Right kidney (tissue), 1 donor: ENCODE results near the gene SLC25A23.

Experiments used
- DNase-seq: peaks from one replicate; pipeline ENCODE4 v3.0.0-alpha.2; 2016

SLC25A23 gene

GRCh38 chr19:6425732-6426620 lies 33.6 kb downstream of the SLC25A23 start:
- DNase-seq: no peak

DNA sequence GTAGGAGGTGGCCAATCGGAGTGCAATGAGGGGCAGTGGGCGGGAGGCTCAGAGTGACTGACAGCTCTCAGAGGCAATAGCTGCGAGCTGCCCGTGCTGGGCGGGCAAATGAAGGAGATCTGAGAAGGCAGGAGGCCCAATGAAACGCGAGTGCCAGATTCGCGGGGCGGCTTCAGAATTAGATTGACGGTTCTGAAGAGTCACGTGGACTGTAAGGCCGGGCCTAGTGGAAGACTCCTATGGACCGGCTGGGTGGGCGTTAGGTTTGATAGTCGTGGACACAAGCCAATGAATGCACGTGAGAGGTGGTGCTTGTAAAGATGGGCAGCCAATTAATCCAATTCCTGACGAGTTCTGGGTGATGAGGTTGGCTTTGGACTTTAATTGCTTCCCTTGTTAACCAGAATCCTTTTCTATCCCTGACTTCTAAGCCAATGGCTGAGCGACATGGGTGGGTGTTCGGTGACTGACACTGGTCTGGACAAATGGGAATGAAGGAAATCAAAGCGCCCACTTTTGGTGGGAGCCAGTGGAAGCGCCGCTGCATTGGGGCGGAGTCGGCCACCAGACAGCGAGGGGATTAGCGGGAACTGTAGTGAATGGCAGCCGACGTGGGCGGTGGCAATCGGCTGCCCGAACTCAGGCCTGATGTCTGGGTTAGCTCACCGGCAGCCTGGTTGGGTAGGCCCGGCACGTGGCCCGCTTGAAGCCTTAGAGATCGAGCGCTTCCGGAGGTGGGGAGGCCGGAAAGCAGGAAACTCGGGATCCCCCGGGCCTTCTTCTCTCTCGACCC lies 34.5 kb downstream of the SLC25A23 start:
- peak; percentile 90 for DNase-seq

- DNase-seq: no peak
These were observed 35.2 kb downstream of the SLC25A23 start, which contains the start of gene KHSRP for GRCh38 chr19:6424195-6424938. Gene KHSRP, minus strand, starts transcription at chr19:6424811. Its CDS starts 110 bp downstream, at chr19:6424701.

GRCh38 chr19:6423499-6424194 lies 35.9 kb downstream of the SLC25A23 start:
- peak; percentile 52 for DNase-seq

GRCh38 chr19:6421075-6422014 lies 38.2 kb downstream of the SLC25A23 start:
- DNase-seq: no peak

GRCh38 chr19:6418562-6418932 lies 41.0 kb downstream of the SLC25A23 start:
- DNase-seq: no peak

DNA sequence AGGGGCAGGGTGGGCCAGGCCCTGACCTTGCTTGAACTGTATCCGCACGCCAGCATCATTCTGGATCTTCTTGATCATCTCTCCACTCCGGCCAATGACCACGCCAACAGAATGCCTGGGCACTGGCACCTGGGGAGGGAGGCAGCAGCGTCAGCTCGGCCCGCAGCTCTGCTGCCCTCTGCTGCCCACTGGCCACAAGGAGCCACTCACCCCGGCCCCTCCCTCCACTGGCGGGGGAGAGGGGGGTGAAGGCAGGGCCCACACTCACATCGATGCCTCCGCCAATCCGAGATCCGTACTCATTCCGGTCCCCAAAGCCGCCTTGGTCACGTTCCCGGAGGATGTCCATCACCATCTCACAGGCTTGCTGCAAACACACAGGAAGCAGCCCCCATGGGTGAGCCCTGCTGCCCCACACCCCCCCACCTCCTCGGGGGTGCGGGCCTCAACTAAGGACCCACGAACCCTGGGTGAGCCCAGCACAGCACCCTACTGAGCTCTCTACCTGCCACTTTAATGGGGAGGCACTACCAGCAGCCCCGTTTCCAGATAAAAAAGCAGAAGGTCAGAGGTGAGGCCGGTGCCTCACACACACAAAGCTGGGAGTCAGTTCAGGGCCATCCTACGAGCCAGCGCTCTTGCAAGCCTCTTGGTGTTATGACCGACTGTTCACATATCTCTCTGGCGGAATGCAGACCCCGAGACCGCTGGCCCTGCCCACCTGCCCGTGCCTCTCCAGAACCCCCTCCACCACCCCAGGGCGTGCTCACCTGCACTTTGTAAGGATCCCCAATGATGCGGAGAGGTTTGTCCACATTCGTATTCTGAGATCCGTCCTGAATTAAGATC lies 41.7 kb downstream of the SLC25A23 start:
- DNase-seq: no peak

DNA sequence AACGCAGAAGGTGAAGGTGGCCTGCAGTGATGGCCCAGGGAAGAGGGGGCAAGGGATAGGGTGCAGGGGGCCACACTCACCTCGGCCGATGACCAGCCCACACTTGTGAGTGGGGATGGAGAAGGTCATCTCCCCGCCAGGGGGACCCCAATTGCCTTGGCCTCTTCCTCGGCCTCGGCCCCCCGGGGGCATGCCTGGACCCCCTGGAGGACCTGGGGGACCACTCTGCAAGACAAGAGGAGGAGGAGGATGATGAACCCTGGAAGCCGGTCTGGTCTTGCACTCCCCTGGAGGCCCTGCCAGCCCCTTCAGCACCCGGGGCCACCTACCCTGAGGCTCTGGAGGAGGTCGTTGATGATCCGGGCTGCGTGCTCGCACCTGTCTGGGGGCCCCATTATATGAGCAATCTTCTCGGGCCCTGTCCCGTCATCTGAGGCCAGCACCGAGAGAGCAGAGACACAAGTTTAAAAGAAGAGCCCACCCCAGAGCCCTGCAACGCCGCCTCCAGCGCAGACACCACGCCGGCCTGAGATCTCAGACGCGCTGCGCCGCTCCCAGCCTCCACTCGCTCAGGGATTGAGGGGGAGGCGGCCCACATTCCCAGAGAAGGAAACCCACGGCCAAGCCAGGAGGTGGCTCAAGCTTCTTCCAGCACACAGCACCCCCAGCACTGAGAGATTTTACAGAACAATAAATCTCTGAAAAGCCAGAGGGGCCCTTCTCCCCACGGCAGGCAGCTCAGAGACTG lies 42.8 kb downstream of the SLC25A23 start:
- DNase-seq: no peak

DNA sequence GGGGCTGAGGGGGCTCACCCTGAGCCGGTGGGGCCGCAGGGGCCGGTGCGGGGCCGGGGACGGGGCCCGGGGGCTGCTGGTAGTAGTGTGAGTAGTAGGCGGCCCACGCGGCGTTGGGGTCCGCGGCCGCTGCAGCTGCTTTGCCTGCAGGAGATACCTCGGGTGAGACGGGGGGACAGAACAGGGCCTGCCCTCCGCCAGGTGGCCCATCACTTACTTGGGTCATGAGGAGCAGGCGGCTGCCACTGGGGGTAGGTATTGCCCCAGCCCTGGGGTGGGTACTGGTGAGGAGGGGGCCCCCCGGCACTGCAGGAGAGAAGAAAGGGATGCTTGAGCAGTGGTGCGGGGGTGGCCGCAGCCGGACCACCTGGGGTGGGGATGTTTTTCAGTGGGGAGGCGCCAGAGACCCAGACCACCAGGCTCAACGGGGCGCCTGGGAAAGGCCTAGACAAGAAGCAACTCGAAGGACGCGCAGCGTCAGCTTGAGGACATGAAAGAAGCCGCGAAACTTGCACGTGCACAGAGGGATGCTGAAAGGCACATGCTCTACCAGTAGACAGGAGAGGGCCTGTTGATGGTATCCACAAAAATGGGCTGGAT lies 43.9 kb downstream of the SLC25A23 start:
- no peak for DNase-seq

- DNase-seq: no peak
These were observed 44.6 kb downstream of the SLC25A23 start for GRCh38 chr19:6414793-6415590.

DNA sequence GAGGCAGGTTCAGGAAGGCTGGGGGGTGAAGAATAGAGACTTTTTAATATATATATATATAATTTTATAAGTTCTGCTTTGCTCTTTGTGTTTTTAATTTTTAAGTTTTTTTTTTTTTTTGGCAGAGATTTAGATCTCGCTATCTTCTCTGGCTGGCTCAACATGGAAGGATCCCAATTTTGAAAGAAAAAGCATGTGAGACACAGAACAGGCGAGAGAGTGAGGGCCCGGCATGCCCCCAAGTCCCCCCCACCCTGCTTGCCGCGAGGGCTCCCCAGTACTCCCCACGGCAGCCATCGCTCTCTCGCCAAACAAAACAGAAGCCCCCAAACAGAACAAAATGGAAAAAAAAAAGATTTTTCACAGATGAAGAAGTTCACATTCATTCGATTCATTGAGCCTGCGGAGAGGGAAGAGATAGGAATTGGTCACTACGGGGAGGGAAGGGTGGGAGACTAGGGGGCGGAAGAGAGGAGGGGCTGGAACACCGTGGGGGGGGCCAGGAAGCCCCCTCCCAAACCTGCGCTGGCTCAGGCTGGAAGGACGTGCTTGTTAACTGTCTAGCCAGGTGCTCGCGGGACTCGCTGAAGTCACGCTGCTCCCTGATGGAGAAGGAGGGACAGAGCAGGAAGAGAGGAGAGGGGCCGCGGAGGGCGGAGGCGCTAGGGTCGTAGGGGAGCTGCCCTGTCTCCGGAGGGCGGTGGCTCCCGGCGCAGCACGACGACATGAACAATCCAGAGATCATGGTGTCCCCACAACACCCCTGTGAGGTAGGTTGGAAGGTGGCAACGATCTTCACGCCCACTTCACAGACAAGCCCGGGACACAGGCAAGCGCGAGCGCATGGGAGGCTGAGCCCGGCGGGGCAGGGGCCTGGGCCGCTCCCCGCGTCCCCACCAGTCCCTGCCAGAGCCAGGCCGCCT lies 45.6 kb downstream of the SLC25A23 start:
- peak; percentile 23 for DNase-seq

DNA sequence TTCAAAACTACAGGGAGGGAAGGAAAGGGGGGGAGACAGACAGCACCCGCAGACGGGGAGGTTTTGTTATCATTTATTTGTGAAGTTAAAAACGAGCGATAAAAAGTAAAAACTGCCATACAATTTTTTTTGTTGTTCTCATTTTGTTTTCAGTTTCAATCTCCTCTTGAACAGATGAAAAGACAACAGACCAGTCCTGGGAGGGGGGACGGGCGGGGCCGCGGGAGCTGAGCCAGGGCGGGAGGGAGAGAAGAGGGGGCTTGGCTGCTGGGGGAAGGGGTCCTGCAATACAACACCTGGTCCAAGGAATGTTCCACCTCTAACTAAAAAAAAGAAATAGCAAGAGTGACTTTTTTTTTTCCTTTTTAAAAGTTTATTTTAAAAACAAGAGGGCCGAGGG lies 46.3 kb downstream of the SLC25A23 start:
- no peak for DNase-seq

DNA sequence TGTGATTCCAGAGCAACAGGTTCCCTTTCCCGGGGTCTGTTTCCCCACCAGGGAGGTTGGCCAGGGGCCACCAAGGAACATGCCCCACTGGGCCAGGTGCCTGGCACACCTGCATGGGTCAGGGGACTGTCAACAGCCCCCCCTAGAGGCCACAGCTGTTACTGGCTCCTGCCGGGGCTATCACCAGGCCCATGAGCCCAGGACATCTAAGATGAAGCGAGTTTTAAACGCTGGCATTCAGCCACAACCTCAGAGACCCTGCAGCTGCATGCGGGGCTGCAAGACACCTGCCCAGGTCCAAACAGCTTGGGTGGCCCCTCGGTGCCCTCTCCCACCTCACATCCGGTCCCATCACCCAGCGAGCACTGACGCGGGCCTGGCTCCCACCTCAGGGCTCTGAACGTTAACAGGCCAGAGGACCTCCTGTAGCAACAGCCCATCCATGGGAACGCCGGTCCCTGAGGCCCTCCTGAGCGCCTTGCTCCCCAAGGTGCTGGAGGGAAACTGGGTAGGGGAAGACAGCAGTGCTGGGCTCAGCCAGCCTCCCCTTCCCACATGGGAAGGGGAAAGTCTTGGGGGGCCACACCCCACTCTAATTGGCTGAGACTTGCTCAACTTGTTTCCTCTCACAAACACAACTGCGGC lies 47.0 kb downstream of the SLC25A23 start:
- DNase-seq: peak; percentile 47

GRCh38 chr19:6412061-6412446 lies 47.5 kb downstream of the SLC25A23 start:
- DNase-seq: no peak

DNA sequence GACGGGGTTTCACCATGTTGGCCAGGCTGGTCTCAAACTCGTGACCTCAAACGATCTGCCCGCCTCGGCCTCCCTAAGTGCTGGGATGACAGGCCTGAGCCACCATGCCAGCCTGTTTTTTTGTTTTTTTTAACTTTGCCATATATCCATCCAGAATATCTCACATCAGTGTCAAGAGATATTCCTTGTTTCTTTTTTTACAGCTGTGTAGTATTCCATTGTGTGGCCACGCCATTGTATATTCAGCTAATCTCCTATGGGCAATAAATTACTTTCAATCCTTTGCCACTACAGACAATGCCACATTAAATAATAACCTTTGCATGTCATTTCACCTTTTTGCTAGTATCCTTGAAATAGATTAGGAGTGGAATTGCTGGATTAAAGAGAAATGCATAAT lies 50.2 kb downstream of the SLC25A23 start:
- DNase-seq: no peak

- DNase-seq: no peak
These were observed 53.2 kb downstream of the SLC25A23 start for GRCh38 chr19:6406401-6406800.
